Astrocyte (in vitro differentiated cells and primary cell): ENCODE measurements around the gene TTC7B.

Experiments
- EZH2 ChIP-seq: IDR thresholded peaks from 2 replicates; pipeline ENCODE4 v1.6.1; 2012; ENCODE audit warnings: mild to moderate bottlenecking, low read length, inconsistent platforms; ENCODE audit not compliant: insufficient read depth
- TF ChIP-seq, protein P1 (sequence below): IDR thresholded peaks from 2 replicates; pipeline ENCODE4 v1.5.1; 2011; ENCODE audit warnings: low read depth, mild to moderate bottlenecking, inconsistent platforms, low read length, moderate library complexity; ENCODE audit not compliant: insufficient read depth

DNA sequence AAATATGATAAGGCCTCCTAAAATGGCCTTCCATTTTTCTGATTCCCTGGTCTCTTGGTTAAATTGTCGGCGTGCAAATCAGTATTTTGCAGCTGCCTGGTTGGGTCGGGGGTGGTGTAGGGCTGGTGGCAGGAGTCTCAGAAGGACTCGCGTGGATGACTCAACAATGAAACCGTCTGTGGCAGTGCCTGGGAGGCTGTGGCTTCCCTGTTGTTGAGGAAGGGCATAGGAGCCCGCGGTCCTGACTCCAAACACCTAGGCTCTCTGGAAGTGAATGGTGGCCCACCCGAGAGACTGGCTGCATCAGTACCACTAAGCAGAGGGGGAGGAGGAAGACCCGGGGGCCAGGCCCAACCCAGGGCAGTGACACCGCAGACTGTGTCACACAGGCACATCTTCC, 207.9 kb downstream of the TTC7B start:
- TF ChIP-seq, protein P1, sequence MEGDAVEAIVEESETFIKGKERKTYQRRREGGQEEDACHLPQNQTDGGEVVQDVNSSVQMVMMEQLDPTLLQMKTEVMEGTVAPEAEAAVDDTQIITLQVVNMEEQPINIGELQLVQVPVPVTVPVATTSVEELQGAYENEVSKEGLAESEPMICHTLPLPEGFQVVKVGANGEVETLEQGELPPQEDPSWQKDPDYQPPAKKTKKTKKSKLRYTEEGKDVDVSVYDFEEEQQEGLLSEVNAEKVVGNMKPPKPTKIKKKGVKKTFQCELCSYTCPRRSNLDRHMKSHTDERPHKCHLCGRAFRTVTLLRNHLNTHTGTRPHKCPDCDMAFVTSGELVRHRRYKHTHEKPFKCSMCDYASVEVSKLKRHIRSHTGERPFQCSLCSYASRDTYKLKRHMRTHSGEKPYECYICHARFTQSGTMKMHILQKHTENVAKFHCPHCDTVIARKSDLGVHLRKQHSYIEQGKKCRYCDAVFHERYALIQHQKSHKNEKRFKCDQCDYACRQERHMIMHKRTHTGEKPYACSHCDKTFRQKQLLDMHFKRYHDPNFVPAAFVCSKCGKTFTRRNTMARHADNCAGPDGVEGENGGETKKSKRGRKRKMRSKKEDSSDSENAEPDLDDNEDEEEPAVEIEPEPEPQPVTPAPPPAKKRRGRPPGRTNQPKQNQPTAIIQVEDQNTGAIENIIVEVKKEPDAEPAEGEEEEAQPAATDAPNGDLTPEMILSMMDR, result no peak
- no peak for TF ChIP-seq EZH2
